Limb (tissue), 2 donors: ENCODE measurements around the gene CECR2.
A peak's percentile ranks its signal among the peaks of the same experiment; 100 is the strongest.
"Not testable (repeated sequence)": the region's sequence is repeated elsewhere in the genome, so short reads cannot be mapped to it uniquely, and the experiment has no call there.

ENCODE experiments used
- DNase-seq, 2 donors: peaks; one replicate each; pipeline ENCODE4 v3.0.0-alpha.2; 2016; ENCODE audit errors: extremely low spot score in 2 of 2

The CECR2 gene

GRCh38 chr22:17512960-17513359, 143.7 kb downstream of the CECR2 start:
- DNase-seq = no peak

GRCh38 chr22:17513612-17514011, 144.4 kb downstream of the CECR2 start:
- DNase-seq = no peak

- DNase-seq = no peak
These were observed 144.8 kb downstream of the CECR2 start for GRCh38 chr22:17514084-17514483.

- DNase-seq = no peak
These were observed 149.1 kb downstream of the CECR2 start for GRCh38 chr22:17518406-17518805.

GRCh38 chr22:17521971-17522370, 152.7 kb downstream of the CECR2 start:
- not testable (repeated sequence) for DNase-seq

GRCh38 chr22:17523925-17524324, 154.7 kb downstream of the CECR2 start:
- no peak for DNase-seq

GRCh38 chr22:17536269-17536668, 167.0 kb downstream of the CECR2 start:
- peak; percentile 30 to 59 for DNase-seq

- no peak for DNase-seq
These were observed 167.9 kb downstream of the CECR2 start for GRCh38 chr22:17537155-17537554.

- no peak for DNase-seq
These were observed 171.2 kb downstream of the CECR2 start for GRCh38 chr22:17540481-17540880.

GRCh38 chr22:17541476-17541875, 172.2 kb downstream of the CECR2 start:
- DNase-seq = no peak

GRCh38 chr22:17542452-17542851, 173.2 kb downstream of the CECR2 start:
- DNase-seq = no peak

GRCh38 chr22:17548010-17548755, 178.9 kb downstream of the CECR2 start:
- no peak for DNase-seq

- DNase-seq = no peak
These were observed 179.4 kb downstream of the CECR2 start for GRCh38 chr22:17548756-17549035.

GRCh38 chr22:17549183-17549582, 179.9 kb downstream of the CECR2 start:
- DNase-seq = no peak

GRCh38 chr22:17549655-17550054, 180.4 kb downstream of the CECR2 start:
- no peak for DNase-seq

- no peak for DNase-seq
These were observed 183.5 kb downstream of the CECR2 start for GRCh38 chr22:17552737-17553136.

- DNase-seq = no peak
These were observed 185.6 kb downstream of the CECR2 start for GRCh38 chr22:17554814-17555213.

- no peak for DNase-seq
These were observed 189.9 kb downstream of the CECR2 start for GRCh38 chr22:17559188-17559587.

GRCh38 chr22:17562906-17563870, 193.9 kb downstream of the CECR2 start, which contains the start of gene SLC25A18:
Gene SLC25A18, plus strand, starts transcription at chr22:17563498. Its CDS starts 16,447 bp downstream, at chr22:17579945.
- DNase-seq = no peak

- peak in 1 of 2 donors; percentile 21 for DNase-seq
These were observed 194.7 kb downstream of the CECR2 start for GRCh38 chr22:17563936-17564391.

GRCh38 chr22:17566016-17566687, 196.9 kb downstream of the CECR2 start:
- DNase-seq = not testable (repeated sequence)

- DNase-seq = no peak
These were observed 197.5 kb downstream of the CECR2 start for GRCh38 chr22:17566776-17567175.
